Right atrium auricular region (tissue), 2 donors: ENCODE data around the gene PCED1B. TPM values are rescaled to one million over a fixed set of nuclear protein-coding genes. Genes with fewer than 3 reads are reported as not detected.

ENCODE experiments used
- DNase-seq: peaks from one replicate; pipeline ENCODE4 v3.0.0-alpha.2; 2019; ENCODE audit warnings: low spot score
- H3K27ac ChIP-seq, 2 donors: fragments of 200-600 bp; sonication (generic); 1 replicate in 1 of 2; 2 replicates in 1 of 2; pipeline ENCODE4 v1.5.1; 2016 to 2019
- H3K27me3 ChIP-seq, 2 donors: fragments of 200-600 bp; sonication (generic); one replicate each; pipeline versions ENCODE4 v1.5.1 to v1.6.0; 2017 to 2019
- H3K36me3 ChIP-seq: fragments of 200-600 bp; sonication (generic); one replicate; pipeline ENCODE4 v1.5.1; 2016
- H3K4me1 ChIP-seq, 2 donors: fragments of 200-600 bp; sonication (generic); one replicate each; pipeline versions ENCODE4 v1.5.1 to v1.6.0; 2017 to 2019
- H3K4me3 ChIP-seq, 2 donors: fragments of 200-600 bp; sonication (generic); 1 replicate in 1 of 2; 2 replicates in 1 of 2; pipeline ENCODE4 v1.5.1; 2017 to 2019; ENCODE audit warnings: mild to moderate bottlenecking in 1 of 2, moderate library complexity in 1 of 2
- H3K9me3 ChIP-seq, 2 donors: fragments of 200-600 bp; sonication (generic); one replicate each; pipeline ENCODE4 v1.5.1; 2019
- CTCF ChIP-seq, 2 donors: fragments of 200-600 bp; sonication (generic); IDR thresholded peaks; one replicate each; pipeline ENCODE4 v1.5.1; 2019; ENCODE audit warnings: antibody characterized with exemption in 2 of 2
- total RNA-seq, 2 donors: library from RNA; depleted of rRNA; stranded (reverse); fragments of >200 nt; gene quantifications; one replicate each; pipeline ENCODE4 v1.1.0, GENCODE V29; 2016

Gene PCED1B
- total RNA-seq, 2 donors from 2014 or later = 0.98 to 1.4 TPM

GRCh38 chr12:47186246-47186645, 106.8 kb downstream of the PCED1B start:
- Histone ChIP-seq H3K9me3 (no peaks in the 10 kb centered on the region), H3K36me3 (no peaks in the 10 kb centered on the region), H3K4me3 (no peak overlapping the region), H3K27me3 (no peaks in the 10 kb centered on the region), H3K27ac (no peak overlapping the region), H3K4me1 (peaks cover 0 to 20% of the 10 kb centered on the region in 2 donors)
- no peak for TF ChIP-seq CTCF (IDR thresholded peaks at IDR 0.05)
- no peak for DNase-seq

- no peaks in the 10 kb centered on the region for H3K9me3 ChIP-seq
- H3K27me3 ChIP-seq = no peaks in the 10 kb centered on the region
- no peak for DNase-seq
- TF ChIP-seq CTCF (IDR thresholded peaks at IDR 0.05) = no peak
- H3K36me3 ChIP-seq = no peaks in the 10 kb centered on the region
- H3K4me3 ChIP-seq = no peak overlapping the region
- peaks cover 0 to 21% of the 10 kb centered on the region in 2 donors for H3K4me1 ChIP-seq
- no peak overlapping the region for H3K27ac ChIP-seq
Observed at GRCh38 chr12:47188576-47189441, 109.4 kb downstream of the PCED1B start.

- no peaks in the 10 kb centered on the region for H3K27me3 ChIP-seq
- no peak overlapping the region for H3K27ac ChIP-seq
- DNase-seq = no peak
- H3K36me3 ChIP-seq = no peaks in the 10 kb centered on the region
- H3K9me3 ChIP-seq = no peaks in the 10 kb centered on the region
- H3K4me1 ChIP-seq = peaks cover 0 to 30% of the 10 kb centered on the region in 2 donors
- H3K4me3 ChIP-seq = no peak overlapping the region
- no peak for TF ChIP-seq CTCF (IDR thresholded peaks at IDR 0.05)
Observed at GRCh38 chr12:47189728-47190127, 110.3 kb downstream of the PCED1B start.

GRCh38 chr12:47190271-47190750, 110.9 kb downstream of the PCED1B start:
- H3K36me3 ChIP-seq = no peaks in the 10 kb centered on the region
- no peaks in the 10 kb centered on the region for H3K27me3 ChIP-seq
- no peak for TF ChIP-seq CTCF (IDR thresholded peaks at IDR 0.05)
- H3K9me3 ChIP-seq = no peaks in the 10 kb centered on the region
- no peak overlapping the region for H3K27ac ChIP-seq
- peaks cover 0 to 30% of the 10 kb centered on the region in 2 donors for H3K4me1 ChIP-seq
- DNase-seq = no peak
- H3K4me3 ChIP-seq = no peak overlapping the region

- no peak for DNase-seq
- TF ChIP-seq CTCF (IDR thresholded peaks at IDR 0.05) = no peak
- H3K9me3 ChIP-seq = no peaks in the 10 kb centered on the region
- no peak overlapping the region for H3K27ac ChIP-seq
- no peaks in the 10 kb centered on the region for H3K36me3 ChIP-seq
- H3K4me3 ChIP-seq = no peak overlapping the region
- no peaks in the 10 kb centered on the region for H3K27me3 ChIP-seq
- peaks cover 0 to 30% of the 10 kb centered on the region in 2 donors for H3K4me1 ChIP-seq
Observed at GRCh38 chr12:47190905-47191304, 111.5 kb downstream of the PCED1B start.
